ENCODE results near the gene ADCY2.

ADCY2 gene

DNA sequence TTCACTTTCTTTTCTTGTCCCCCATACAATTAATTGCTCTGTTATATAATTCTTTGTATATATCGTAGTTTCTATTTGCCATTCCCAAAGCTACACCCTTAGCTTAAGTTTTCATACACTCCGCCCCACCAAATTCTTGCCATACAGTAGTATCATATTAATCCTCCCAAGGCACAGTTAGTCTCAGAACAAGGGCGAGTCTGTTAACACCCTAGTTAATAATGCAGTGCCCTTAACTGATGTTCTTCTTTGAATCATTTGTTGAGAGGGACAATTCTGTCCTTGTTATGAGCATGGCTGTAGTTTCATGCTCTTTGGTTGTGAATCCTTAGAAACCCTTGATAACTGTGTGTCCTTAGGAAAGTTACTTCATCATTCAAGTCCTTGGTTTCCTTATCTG is 248.8 kb downstream of the ADCY2 start:
- TF ChIP-seq, protein P1, sequence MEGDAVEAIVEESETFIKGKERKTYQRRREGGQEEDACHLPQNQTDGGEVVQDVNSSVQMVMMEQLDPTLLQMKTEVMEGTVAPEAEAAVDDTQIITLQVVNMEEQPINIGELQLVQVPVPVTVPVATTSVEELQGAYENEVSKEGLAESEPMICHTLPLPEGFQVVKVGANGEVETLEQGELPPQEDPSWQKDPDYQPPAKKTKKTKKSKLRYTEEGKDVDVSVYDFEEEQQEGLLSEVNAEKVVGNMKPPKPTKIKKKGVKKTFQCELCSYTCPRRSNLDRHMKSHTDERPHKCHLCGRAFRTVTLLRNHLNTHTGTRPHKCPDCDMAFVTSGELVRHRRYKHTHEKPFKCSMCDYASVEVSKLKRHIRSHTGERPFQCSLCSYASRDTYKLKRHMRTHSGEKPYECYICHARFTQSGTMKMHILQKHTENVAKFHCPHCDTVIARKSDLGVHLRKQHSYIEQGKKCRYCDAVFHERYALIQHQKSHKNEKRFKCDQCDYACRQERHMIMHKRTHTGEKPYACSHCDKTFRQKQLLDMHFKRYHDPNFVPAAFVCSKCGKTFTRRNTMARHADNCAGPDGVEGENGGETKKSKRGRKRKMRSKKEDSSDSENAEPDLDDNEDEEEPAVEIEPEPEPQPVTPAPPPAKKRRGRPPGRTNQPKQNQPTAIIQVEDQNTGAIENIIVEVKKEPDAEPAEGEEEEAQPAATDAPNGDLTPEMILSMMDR (IDR thresholded peaks at IDR 0.05): no peak

DNA sequence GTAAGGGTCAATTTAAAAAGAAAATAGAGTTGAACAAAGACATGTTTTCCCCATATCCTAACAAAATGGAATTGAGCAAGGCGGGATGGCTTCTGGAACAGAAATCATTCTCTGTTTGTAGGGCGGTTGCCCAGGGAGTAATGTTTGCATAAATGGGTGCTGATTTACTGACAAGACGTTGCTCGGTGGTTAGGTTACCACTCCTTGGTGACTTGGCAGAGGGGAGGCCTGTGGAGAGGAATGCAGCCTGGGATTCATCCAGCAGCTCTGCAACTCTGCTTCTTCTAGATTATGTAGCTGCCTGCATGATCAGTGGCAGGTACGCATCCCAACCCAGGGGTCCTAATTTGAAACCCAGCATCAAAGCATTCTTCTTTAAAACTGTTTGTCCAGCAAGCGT is 254.8 kb downstream of the ADCY2 start:
- TF ChIP-seq, protein P1 (IDR thresholded peaks at IDR 0.05): no peak

DNA sequence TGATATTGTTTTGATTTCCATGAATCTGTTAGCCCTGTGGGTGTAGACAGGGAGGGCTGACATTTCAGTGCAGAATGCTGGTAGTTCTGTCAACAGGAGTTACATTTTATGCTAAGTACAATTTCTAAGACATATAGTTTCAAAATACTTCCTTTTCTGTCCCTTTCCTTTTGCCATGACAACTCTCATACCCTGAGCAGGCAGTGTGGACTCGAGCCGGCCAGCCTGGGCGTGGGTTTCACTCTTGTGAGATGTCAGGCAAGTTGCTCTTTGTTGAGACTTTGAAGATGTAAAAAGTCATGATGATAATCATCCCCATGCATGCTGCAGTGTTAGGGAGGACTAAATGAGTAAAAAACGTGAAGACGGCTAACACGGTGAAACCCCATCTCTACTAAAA is 257.1 kb downstream of the ADCY2 start:
- TF ChIP-seq, protein P1 (IDR thresholded peaks at IDR 0.05): no peak

DNA sequence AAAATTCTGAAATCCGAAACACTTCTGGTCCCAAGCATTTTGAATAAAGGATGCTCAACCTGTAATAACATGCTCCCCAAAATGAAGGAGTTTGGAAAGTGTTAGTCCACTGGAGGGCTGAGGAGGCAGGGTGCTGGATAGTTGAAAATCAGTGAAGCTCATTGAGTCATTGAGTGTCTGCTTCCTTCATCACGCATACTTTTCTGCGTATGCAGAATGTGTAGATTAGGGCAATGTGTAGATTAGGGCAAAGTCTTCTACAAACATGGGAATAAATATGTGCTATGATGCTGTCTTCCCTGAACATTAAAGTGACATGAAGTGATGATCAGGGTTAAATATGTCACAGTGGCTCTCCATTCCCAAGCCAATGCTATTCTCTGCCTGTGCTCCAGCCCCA is 261.2 kb downstream of the ADCY2 start:
- TF ChIP-seq, protein P1 (IDR thresholded peaks at IDR 0.05): no peak

DNA sequence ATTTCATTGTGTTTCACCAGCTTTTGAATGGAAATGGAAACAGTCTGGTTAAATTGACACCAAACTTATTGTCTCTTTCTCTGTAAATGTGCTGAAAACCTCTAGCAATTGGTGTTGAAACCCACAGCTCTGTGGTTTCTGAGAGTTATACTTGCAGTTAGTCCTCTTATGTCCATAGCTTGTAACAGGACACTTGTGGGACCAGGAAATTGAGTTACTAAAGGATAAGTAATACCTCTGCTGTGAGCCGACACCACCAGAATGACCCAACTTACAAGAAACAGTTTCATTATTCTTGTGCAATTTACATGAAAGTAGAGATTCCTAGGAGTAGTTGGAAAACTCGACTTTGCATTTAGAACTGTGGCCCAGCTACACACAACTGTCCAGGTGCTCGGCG is 263.5 kb downstream of the ADCY2 start:
- TF ChIP-seq, protein P1 (IDR thresholded peaks at IDR 0.05): no peak

DNA sequence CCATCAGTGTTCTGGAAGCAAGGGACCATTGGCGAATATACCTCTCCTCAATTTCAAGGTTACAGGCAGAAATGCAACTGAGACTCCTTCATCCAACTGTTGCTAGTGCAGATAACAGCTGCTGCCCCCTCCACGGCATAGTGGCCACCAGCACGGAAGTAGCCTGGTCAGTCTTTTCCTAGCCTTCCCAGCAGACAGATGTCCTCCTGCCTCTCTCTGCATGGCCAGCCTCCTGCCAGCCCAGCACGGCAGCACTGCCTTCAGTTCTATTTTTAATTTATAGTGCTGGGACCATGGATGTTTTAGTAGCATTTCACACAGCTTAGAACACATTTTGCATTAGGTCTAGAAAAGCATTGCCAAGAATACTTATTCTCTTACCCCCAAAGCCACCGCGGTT is 266.4 kb downstream of the ADCY2 start:
- TF ChIP-seq, protein P1 (IDR thresholded peaks at IDR 0.05): no peak

DNA sequence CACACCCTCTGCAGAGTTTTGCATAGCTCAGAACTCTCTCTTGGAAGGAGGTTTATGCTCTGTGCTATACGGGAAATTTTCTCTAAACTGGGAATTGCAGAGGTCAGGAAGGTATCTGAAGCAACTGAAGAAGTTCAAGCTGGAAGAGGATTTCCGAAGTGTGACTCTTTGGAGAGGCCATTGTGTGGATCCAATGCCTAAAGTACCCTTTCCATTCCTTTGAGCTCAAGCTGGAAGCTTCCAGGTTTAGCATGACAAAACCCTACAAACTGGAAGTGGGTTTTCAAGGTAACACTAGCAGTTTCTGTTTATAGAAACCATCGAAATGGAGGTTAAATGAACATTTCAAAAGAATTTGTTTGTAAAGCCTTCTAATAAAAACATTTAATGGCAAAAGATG is 267.9 kb downstream of the ADCY2 start:
- TF ChIP-seq, protein P1 (IDR thresholded peaks at IDR 0.05): no peak

DNA sequence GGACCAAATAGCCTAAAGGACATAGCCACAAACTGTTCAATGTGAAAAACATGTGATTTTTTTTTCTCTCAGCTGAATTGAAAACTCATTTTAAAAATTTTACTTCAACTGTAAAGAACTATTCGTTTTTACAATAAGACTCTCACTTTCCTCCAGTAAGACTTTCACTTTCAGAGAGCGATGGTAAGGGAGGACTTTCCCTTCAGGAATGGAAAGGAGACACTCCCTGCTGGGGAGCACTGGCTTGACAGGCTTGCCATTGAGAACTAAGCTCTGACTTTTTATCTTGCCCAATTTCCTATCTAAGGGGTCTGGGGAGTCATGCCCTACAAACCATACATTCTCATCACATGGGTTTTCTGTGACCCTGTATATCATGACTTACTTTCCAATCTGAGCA is 268.3 kb downstream of the ADCY2 start:
- TF ChIP-seq, protein P1 (IDR thresholded peaks at IDR 0.05): no peak

Data from LNCAP (cell line).